22Rv1 (cell line): ENCODE results near the gene PITRM1.

ENCODE experiments used
- H3K27ac ChIP-seq: fragments of 450-650 bp; 2 replicates; pipeline ENCODE4 v1.5.1; 2017
- ZFX ChIP-seq: fragments of 450-650 bp; IDR thresholded peaks from 2 replicates; pipeline ENCODE4 v1.6.1; 2017; ENCODE audit warnings: antibody characterized with exemption, borderline replicate concordance
- TF ChIP-seq, protein P1 (sequence below): fragments of 450-650 bp; IDR thresholded peaks from 2 replicates; pipeline ENCODE4 v1.5.1; 2017; ENCODE audit warnings: mild to moderate bottlenecking

Gene PITRM1

DNA sequence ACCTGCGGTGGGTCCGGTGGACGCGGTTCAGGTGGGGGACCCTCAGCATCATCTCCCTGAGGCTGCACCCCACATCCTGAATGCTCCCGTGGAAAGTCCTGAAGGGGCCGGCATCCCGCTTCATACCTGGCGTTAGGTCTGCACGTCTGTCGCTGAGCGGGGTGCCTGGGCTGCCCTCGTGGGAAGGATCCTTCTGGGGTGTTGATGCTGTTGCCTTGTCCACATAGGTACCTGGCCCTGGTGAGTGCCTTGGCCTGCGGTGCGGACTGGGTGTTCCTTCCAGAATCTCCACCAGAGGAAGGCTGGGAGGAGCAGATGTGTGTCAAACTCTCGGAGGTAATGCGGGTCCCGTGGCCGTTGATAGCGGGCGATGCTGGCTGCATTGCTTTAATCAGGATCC is 67.4 kb downstream of the PITRM1 start:
- TF ChIP-seq ZFX = no peak
- TF ChIP-seq, protein P1, sequence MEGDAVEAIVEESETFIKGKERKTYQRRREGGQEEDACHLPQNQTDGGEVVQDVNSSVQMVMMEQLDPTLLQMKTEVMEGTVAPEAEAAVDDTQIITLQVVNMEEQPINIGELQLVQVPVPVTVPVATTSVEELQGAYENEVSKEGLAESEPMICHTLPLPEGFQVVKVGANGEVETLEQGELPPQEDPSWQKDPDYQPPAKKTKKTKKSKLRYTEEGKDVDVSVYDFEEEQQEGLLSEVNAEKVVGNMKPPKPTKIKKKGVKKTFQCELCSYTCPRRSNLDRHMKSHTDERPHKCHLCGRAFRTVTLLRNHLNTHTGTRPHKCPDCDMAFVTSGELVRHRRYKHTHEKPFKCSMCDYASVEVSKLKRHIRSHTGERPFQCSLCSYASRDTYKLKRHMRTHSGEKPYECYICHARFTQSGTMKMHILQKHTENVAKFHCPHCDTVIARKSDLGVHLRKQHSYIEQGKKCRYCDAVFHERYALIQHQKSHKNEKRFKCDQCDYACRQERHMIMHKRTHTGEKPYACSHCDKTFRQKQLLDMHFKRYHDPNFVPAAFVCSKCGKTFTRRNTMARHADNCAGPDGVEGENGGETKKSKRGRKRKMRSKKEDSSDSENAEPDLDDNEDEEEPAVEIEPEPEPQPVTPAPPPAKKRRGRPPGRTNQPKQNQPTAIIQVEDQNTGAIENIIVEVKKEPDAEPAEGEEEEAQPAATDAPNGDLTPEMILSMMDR = no peak
- no peak overlapping the region for H3K27ac ChIP-seq

DNA sequence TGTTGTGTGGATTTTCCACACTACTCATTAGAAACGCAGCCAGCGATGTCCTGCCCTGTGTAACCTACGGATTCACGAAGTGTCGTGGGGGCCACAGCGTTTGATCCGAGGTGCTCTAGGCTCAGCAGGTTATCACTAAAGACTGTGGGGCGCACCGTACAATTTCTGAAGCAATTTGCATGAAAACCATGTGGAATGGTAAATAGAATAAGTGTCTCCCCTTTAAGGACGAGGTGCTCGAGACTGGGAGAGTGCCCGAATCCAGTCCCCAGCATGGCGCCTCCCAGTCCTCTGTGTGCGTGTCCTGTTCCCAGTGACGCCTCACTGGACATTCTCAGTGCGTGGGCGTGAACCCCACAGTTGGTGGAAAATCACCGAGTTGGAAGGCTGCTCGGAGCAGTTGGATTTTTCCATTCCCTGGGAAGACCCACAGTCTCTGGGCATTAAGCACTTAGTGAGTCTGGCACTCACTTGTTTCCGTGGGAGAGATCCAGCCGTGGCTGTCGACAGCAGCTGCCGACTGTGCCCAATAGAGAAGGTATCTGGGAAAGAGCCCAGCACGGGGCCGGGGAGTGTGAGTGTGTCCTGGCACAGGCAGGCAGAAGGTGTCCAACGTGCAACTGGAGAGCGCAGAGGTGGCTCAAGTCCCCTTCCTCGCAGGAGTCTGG is 68.2 kb downstream of the PITRM1 start:
- TF ChIP-seq ZFX = no peak
- TF ChIP-seq, protein P1 = no peak
- no peak overlapping the region for H3K27ac ChIP-seq

DNA sequence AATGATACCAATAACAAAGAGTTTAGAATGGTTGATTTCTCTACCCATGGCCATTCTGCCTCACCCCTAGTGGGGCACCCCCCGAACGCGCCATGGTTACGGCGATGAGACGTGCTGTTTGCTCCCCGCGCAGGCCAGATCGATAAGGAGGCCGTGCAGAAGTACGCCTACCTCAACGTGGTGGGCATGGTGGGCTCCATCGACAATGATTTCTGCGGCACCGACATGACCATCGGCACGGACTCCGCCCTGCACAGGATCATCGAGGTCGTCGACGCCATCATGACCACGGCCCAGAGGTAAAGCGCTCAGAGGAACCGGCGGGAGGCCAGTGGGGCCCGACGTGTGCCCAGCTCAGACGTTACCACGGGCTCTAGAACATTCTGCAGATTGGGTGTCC is 68.9 kb downstream of the PITRM1 start:
- TF ChIP-seq, protein P1 = no peak
- TF ChIP-seq ZFX = no peak
- no peak overlapping the region for H3K27ac ChIP-seq

DNA sequence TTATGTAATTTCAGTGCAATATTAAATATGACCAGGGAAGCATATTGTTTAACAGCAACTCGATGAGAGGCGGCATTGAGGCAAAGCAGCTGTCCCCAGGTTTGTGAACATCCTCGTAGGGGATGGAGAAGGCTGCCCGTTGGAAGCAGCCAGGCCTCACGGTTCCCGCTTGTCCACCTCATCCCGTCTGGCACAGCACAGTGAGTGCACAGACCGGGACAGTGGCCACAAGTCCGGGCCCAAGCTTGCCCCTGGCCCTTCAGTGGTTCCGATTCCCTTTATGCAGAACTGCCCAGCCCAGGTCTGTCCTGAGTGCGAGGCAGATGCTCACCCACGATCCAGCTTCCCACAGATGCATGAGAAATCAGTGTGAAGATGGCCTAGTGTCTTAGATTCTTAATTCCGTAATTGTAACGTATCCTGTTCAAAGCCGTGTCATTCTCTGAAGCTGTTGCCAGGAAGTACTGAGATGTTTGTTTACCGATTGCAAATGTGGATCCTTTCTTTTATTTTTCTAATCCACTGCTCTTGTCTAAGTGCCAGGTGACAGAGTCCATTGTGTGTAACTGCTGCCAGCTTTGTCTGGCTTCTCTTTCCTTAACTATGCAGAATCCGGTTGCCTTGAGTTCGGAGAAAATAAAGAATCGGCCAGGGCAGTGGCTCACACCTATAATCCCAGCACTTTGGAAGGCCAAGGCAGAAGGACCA is 69.7 kb downstream of the PITRM1 start:
- no peak for TF ChIP-seq ZFX
- TF ChIP-seq, protein P1 = no peak
- H3K27ac ChIP-seq = no peak overlapping the region

DNA sequence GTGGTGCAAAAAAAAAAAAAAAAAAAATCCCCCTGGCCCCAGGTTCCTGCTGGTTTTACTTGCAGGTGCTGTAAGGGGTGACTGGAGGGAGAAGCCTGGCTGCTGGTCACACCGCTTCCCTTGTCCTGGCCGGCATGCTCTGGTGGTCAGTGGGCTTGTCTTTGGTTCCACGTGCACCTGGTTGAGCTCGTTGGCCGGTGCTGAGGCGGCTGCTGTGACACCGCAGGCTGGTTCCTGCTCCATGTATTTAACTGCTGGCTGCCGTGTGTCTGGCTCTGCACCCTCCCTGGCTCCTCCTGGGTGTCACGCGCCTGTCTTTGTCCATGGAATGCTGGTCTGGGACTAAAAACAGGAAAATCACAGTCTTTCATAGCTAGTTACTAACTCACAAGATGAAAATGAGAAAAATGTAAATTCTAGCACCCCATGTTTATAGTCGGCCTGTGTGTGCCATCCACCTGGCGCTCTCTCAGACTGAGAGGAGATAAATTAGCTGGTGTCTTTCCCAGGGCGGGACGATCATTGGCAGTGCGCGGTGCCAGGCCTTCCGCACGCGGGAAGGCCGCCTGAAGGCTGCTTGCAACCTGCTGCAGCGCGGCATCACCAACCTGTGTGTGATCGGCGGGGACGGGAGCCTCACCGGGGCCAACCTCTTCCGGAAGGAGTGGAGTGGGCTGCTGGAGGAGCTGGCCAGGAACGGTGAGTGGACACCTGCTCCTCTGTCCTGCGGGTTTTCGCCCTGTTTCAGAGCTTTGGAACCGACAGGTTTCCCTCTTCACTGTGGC is 71.5 kb downstream of the PITRM1 start:
- H3K27ac ChIP-seq = no peak overlapping the region
- no peak for TF ChIP-seq ZFX
- TF ChIP-seq, protein P1 = no peak

DNA sequence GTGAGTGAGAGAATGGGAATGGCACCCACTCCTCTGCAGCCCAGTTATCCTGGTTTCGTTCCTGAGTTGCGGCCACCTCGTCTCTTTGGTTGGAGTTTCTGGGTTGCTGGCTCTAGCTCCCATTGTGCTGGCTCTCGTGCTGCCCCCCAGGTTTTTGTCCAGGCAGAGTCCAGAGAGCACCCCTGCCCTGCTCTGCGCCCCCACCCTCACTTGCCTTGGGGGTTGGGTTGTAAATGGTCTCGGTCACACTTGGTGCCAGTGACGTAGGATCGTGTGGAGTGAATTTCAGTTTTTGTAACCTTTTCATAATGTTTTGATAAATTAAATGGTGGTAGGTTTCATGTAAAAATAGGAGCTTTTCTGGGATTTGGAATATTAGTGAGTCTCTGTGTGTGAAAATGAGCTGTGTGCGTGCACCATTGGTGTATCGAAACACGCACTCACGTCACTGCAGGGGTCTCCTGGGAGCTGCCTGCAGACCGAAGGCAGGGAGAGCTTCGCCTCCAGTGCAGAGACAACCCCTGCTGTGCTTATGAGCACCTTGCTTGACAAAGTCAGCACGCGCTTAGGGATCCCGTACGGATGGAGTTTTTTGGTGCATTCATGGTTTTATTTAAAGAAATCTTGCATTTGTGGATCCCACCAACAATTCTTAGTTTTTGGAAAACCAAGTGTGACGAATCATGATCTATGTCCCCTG is 72.3 kb downstream of the PITRM1 start:
- no peak overlapping the region for H3K27ac ChIP-seq
- TF ChIP-seq, protein P1 = no peak
- no peak for TF ChIP-seq ZFX
